HG03103 (cell line): ENCODE measurements around the gene HHATL.

Source experiments
- ATAC-seq: cut with Tn5 transposase; IDR thresholded peaks from one replicate; pipeline ENCODE4 v1.9.1; 2021; ENCODE audit warnings: low read depth; ENCODE audit not compliant: unreplicated experiment

The HHATL gene

GRCh38 chr3:42656680-42657610 is 45.7 kb downstream of the HHATL start:
- ATAC-seq, result no peak

GRCh38 chr3:42655980-42656679 is 46.5 kb downstream of the HHATL start:
- no peak for ATAC-seq

- no peak for ATAC-seq
Observed at GRCh38 chr3:42655331-42655888, 47.2 kb downstream of the HHATL start.

- no peak for ATAC-seq
Observed at GRCh38 chr3:42654331-42655201, 48.0 kb downstream of the HHATL start.

- ATAC-seq, result no peak
Observed at GRCh38 chr3:42653560-42654330, 48.9 kb downstream of the HHATL start, which contains the start of gene ZBTB47. ZBTB47 (plus strand) TSS chr3:42653697; CDS start chr3:42658356, 4,659 bp downstream.

GRCh38 chr3:42653303-42653559 is 49.4 kb downstream of the HHATL start:
- no peak for ATAC-seq

- no peak for ATAC-seq
Observed at GRCh38 chr3:42652611-42653302, 49.8 kb downstream of the HHATL start.

GRCh38 chr3:42652251-42652610 is 50.4 kb downstream of the HHATL start:
- ATAC-seq, result no peak

- ATAC-seq, result no peak
Observed at GRCh38 chr3:42651248-42652091, 51.1 kb downstream of the HHATL start.

GRCh38 chr3:42649783-42650182 is 52.8 kb downstream of the HHATL start:
- ATAC-seq, result no peak

- no peak for ATAC-seq
Observed at GRCh38 chr3:42649006-42649405, 53.6 kb downstream of the HHATL start.

- ATAC-seq, result no peak
Observed at GRCh38 chr3:42647821-42648459, 54.7 kb downstream of the HHATL start.
